ENCODE measurements around the gene PTPDC1.

The PTPDC1 gene

DNA sequence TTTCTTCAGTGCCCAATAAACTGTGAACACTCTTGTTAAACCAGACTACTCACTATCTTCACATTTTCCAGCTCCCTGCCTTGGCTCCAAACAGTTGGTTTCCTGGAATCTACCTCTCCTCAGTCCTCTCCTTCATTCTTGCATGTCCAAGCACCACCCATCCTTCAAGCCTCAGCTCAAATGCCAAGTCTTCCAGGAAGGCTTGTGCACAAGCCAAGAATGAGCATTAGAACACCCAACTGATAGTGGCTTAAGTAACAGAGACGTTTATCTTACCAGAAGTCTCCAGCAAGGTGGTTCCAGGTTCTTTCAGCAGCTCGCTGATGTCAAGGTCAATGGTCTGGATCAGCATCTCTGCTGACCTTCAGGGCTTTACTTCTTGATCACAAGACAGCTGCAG is 60.1 kb downstream of the PTPDC1 start:
- Histone ChIP-seq H3K4me2 (ENCODE audit: low read depth, low read length, poor library complexity, severe bottlenecking) (no peak overlapping the region), H2AFZ (ENCODE audit: low read depth, low read length, severe bottlenecking) (no peak overlapping the region), H3K4me3 (ENCODE audit: insufficient read depth, low read length, poor library complexity, severe bottlenecking) (no peak overlapping the region), H3K9ac (ENCODE audit: low read length) (no peak overlapping the region), H3K36me3 (ENCODE audit: low read length) (no peaks in the 10 kb centered on the region), H3K27ac (ENCODE audit: low read depth, low read length) (no peak overlapping the region), H3K27me3 (ENCODE audit: low read length) (no peaks in the 10 kb centered on the region), H3F3A (ENCODE audit: insufficient read depth) (no peaks in the 10 kb centered on the region), H3K9me2 (replicated peaks; ENCODE audit: insufficient read depth, low read length) (no peaks in the 10 kb centered on the region), H3K9me3 (ENCODE audit: insufficient read depth, low read length) (no peaks in the 10 kb centered on the region), H3K79me2 (ENCODE audit: insufficient read depth, low read length) (no peaks in the 10 kb centered on the region), H4K20me1 (ENCODE audit: low read depth, low read length) (no peaks in the 10 kb centered on the region)
- TF ChIP-seq, protein P1, sequence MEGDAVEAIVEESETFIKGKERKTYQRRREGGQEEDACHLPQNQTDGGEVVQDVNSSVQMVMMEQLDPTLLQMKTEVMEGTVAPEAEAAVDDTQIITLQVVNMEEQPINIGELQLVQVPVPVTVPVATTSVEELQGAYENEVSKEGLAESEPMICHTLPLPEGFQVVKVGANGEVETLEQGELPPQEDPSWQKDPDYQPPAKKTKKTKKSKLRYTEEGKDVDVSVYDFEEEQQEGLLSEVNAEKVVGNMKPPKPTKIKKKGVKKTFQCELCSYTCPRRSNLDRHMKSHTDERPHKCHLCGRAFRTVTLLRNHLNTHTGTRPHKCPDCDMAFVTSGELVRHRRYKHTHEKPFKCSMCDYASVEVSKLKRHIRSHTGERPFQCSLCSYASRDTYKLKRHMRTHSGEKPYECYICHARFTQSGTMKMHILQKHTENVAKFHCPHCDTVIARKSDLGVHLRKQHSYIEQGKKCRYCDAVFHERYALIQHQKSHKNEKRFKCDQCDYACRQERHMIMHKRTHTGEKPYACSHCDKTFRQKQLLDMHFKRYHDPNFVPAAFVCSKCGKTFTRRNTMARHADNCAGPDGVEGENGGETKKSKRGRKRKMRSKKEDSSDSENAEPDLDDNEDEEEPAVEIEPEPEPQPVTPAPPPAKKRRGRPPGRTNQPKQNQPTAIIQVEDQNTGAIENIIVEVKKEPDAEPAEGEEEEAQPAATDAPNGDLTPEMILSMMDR (IDR thresholded peaks at IDR 0.05; ENCODE audit: insufficient read depth, low read length, poor library complexity, severe bottlenecking): no peak
- TF ChIP-seq EZH2phosphoT487 (conservative IDR thresholded peaks at IDR 0.05; ENCODE audit: low read length): no peak

GRCh38 chr9:94145640-94146039 is 61.4 kb downstream of the PTPDC1 start:
- TF ChIP-seq, protein P1 (IDR thresholded peaks at IDR 0.05; ENCODE audit: insufficient read depth, low read length, poor library complexity, severe bottlenecking): no peak
- TF ChIP-seq EZH2phosphoT487 (conservative IDR thresholded peaks at IDR 0.05; ENCODE audit: low read length): no peak
- Histone ChIP-seq H3K9me3 (ENCODE audit: insufficient read depth, low read length) (no peaks in the 10 kb centered on the region), H3K27me3 (ENCODE audit: low read length) (no peaks in the 10 kb centered on the region), H3K9ac (ENCODE audit: low read length) (no peak overlapping the region), H4K20me1 (ENCODE audit: low read depth, low read length) (no peaks in the 10 kb centered on the region), H3K27ac (ENCODE audit: low read depth, low read length) (no peak overlapping the region), H3K79me2 (ENCODE audit: insufficient read depth, low read length) (no peaks in the 10 kb centered on the region), H3K4me3 (ENCODE audit: insufficient read depth, low read length, poor library complexity, severe bottlenecking) (no peak overlapping the region), H3K36me3 (ENCODE audit: low read length) (no peaks in the 10 kb centered on the region), H3K9me2 (replicated peaks; ENCODE audit: insufficient read depth, low read length) (no peaks in the 10 kb centered on the region), H3K4me2 (ENCODE audit: low read depth, low read length, poor library complexity, severe bottlenecking) (no peak overlapping the region), H2AFZ (ENCODE audit: low read depth, low read length, severe bottlenecking) (no peak overlapping the region), H3F3A (ENCODE audit: insufficient read depth) (no peaks in the 10 kb centered on the region)

GRCh38 chr9:94147776-94148175 is 63.5 kb downstream of the PTPDC1 start:
- Histone ChIP-seq H3K4me3 (ENCODE audit: insufficient read depth, low read length, poor library complexity, severe bottlenecking) (no peak overlapping the region), H3K27me3 (ENCODE audit: low read length) (no peaks in the 10 kb centered on the region)

More at GRCh38 chr9:94147776-94148175, 63.5 kb downstream of the PTPDC1 start:
- Histone ChIP-seq H4K20me1 (ENCODE audit: low read depth, low read length) (no peaks in the 10 kb centered on the region), H3K9ac (ENCODE audit: low read length) (no peak overlapping the region), H3K9me2 (replicated peaks; ENCODE audit: insufficient read depth, low read length) (no peaks in the 10 kb centered on the region), H3F3A (ENCODE audit: insufficient read depth) (no peaks in the 10 kb centered on the region), H2AFZ (ENCODE audit: low read depth, low read length, severe bottlenecking) (no peak overlapping the region), H3K36me3 (ENCODE audit: low read length) (no peaks in the 10 kb centered on the region), H3K79me2 (ENCODE audit: insufficient read depth, low read length) (no peaks in the 10 kb centered on the region), H3K27ac (ENCODE audit: low read depth, low read length) (no peak overlapping the region), H3K9me3 (ENCODE audit: insufficient read depth, low read length) (no peaks in the 10 kb centered on the region), H3K4me2 (ENCODE audit: low read depth, low read length, poor library complexity, severe bottlenecking) (no peak overlapping the region)
- TF ChIP-seq, protein P1 (IDR thresholded peaks at IDR 0.05; ENCODE audit: insufficient read depth, low read length, poor library complexity, severe bottlenecking): no peak
- no peak for TF ChIP-seq EZH2phosphoT487 (conservative IDR thresholded peaks at IDR 0.05; ENCODE audit: low read length)

All from SU-DHL-6 (cell line).